SK-N-MC (cell line): ENCODE measurements around the gene PACSIN2.

Experiments
- EZH2 ChIP-seq: fragments of 200-600 bp; sonication (generic); IDR thresholded peaks from one replicate; pipeline ENCODE4 v1.6.1; 2017; ENCODE audit warnings: antibody characterized with exemption
- FOXP2 ChIP-seq: optimal IDR thresholded peaks from 2 replicates; pipeline ENCODE3; 2011; ENCODE audit warnings: mild to moderate bottlenecking, moderate library complexity; ENCODE audit not compliant: insufficient read depth; ENCODE audit errors: extremely low read length, control extremely low read depth
- POLR2AphosphoS5 ChIP-seq: IDR thresholded peaks from 2 replicates; pipeline ENCODE4 v1.6.1; 2012; ENCODE audit warnings: mild to moderate bottlenecking, low read depth, low read length, borderline replicate concordance

DNA sequence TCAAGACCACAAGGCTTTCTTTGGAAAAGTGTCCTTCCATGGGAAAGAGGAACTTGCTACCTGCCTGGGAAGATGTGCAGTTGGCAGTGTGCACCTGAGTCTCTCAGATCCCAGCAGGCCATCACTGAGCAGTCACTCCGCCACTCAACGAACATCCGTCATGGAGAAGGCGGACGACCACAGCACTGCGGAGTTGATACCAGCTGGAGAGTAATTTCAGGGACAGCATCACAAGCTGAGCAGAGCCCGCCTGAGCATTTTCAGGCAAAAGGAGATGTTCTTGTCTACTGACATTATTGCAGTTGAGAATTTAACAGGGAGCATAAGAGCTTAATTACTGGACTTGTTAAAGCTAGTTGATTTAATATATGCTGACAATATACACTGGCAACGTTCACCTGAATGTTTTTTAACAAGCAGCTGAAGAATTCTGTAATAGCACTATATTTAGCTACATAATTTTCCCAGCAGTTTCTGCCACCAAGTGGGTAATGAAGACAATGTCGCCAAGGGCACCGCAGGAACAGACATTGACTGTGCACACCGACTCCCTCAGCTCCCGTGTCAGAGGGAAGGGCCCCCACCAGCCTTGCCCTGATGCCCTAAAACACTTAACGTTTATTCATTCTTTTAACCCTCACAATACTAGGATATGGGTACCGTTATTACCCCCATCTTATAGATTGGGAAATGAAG, 105.4 kb downstream of the PACSIN2 start:
- TF ChIP-seq FOXP2 (no peak), POLR2AphosphoS5 (no peak), EZH2 (no peak)
